Thyroid gland (tissue), 4 donors: ENCODE measurements around the gene SLC38A1. TPM values are rescaled to one million over a fixed set of nuclear protein-coding genes. Genes with fewer than 3 reads are reported as not detected.

Source experiments
- DNase-seq, 2 donors: peaks; one replicate each; pipeline ENCODE4 v3.0.0-alpha.2; 2019
- H3K27ac ChIP-seq, 3 donors: fragments of 200-600 bp; sonication (generic); 1 replicate in 2 of 3; 2 replicates in 1 of 3; pipeline ENCODE4 v1.5.1; 2016 to 2019; ENCODE audit warnings: mild to moderate bottlenecking in 1 of 3, moderate library complexity in 1 of 3
- H3K27me3 ChIP-seq: fragments of 200-600 bp; sonication (generic); one replicate; pipeline ENCODE4 v1.5.1; 2019
- H3K36me3 ChIP-seq, 2 donors: fragments of 200-600 bp; sonication (generic); one replicate each; pipeline ENCODE4 v1.5.1; 2016 to 2019
- H3K4me1 ChIP-seq, 2 donors: fragments of 200-600 bp; sonication (generic); one replicate each; pipeline ENCODE4 v1.5.1; 2017 to 2019
- H3K4me3 ChIP-seq, 3 donors: fragments of 200-600 bp; sonication (generic); replicated peaks in 1 of 3; 1 replicate in 2 of 3; 2 replicates in 1 of 3; pipeline ENCODE4 v1.5.1; 2016; ENCODE audit warnings: mild to moderate bottlenecking in 1 of 3
- H3K9me3 ChIP-seq: fragments of 200-600 bp; sonication (generic); one replicate; pipeline ENCODE4 v1.5.1; 2017
- CTCF ChIP-seq, 6 experiments: fragments of 200-600 bp in 3 of 6; fragments of 450-650 bp in 3 of 6; sonication (generic) in 3 of 6; IDR thresholded peaks; one replicate each; pipeline ENCODE4 v1.5.1; 2016 to 2019; ENCODE audit warnings: antibody characterized with exemption in 6 of 6, mild to moderate bottlenecking in 2 of 6, inconsistent platforms in 1 of 6, moderate library complexity in 1 of 6
- POLR2A ChIP-seq, 2 donors: fragments of 450-650 bp; IDR thresholded peaks; one replicate each; pipeline ENCODE4 v1.6.1; 2017; ENCODE audit warnings: antibody characterized with exemption in 2 of 2, mild to moderate bottlenecking in 2 of 2, moderate library complexity in 1 of 2
- WGBS, 2 donors: methylation state at CpG; one replicate each; pipeline ENCODE4 v1.1.5; 2017; 5-methylcytosine and 5-hydroxymethylcytosine counted together
- intact Hi-C: fragments of 100-400 bp; cut with DNase I; formaldehyde crosslinking; loops from one replicate; pipeline ENCODE4 v1.15.1; 2023
- total RNA-seq, 4 donors: library from RNA; depleted of rRNA; stranded (reverse); fragments of >200 nt; gene quantifications; one replicate each; pipeline ENCODE4 v1.2.3, GENCODE V29; 2016

The SLC38A1 gene
- total RNA-seq, 4 donors from 2014 or later = 101 to 282 (median 120) TPM

- no peaks in the 10 kb centered on the region for H3K27me3 ChIP-seq
- H3K36me3 ChIP-seq = no peaks in the 10 kb centered on the region
- intact Hi-C loops = no loop called here
- no peaks in the 10 kb centered on the region for H3K9me3 ChIP-seq
- no peak for TF ChIP-seq CTCF (IDR thresholded peaks at IDR 0.05)
- no peak for DNase-seq
- H3K4me1 ChIP-seq = peaks cover 0 to 3% of the 10 kb centered on the region in 2 donors
- H3K27ac ChIP-seq = no peak overlapping the region
- H3K4me3 ChIP-seq = no peak overlapping the region
Measured at GRCh38 chr12:46244997-46245396, 23.8 kb downstream of the SLC38A1 start.

GRCh38 chr12:46244273-46244915, 24.4 kb downstream of the SLC38A1 start:
- intact Hi-C loops = no loop called here
- no peak for DNase-seq
- TF ChIP-seq POLR2A (IDR thresholded peaks at IDR 0.05) (no peak), CTCF (IDR thresholded peaks at IDR 0.05) (no peak)
- H3K36me3 ChIP-seq = no peaks in the 10 kb centered on the region
- no peak overlapping the region for H3K27ac ChIP-seq
- no peak overlapping the region for H3K4me3 ChIP-seq
- no peaks in the 10 kb centered on the region for H3K4me1 ChIP-seq
- no peaks in the 10 kb centered on the region for H3K27me3 ChIP-seq
- no peaks in the 10 kb centered on the region for H3K9me3 ChIP-seq
- 98% methylated on average over 1 of the region's 1 CpG for WGBS, 2 donors

GRCh38 chr12:46242569-46242968, 26.3 kb downstream of the SLC38A1 start:
- TF ChIP-seq CTCF (IDR thresholded peaks at IDR 0.05) = no peak
- no peak for TF ChIP-seq POLR2A (IDR thresholded peaks at IDR 0.05)

GRCh38 chr12:46240436-46240835, 28.4 kb downstream of the SLC38A1 start:
- H3K4me3 ChIP-seq = no peak overlapping the region
- WGBS, 2 donors = 96 to 98% methylated on average over 7 of the region's 7 CpGs
- no peak for DNase-seq
- no peaks in the 10 kb centered on the region for H3K36me3 ChIP-seq
- H3K4me1 ChIP-seq = no peaks in the 10 kb centered on the region
- intact Hi-C loops = no loop called here
- no peak overlapping the region for H3K27ac ChIP-seq
- H3K27me3 ChIP-seq = no peaks in the 10 kb centered on the region
- TF ChIP-seq POLR2A (IDR thresholded peaks at IDR 0.05) (no peak), CTCF (IDR thresholded peaks at IDR 0.05) (no peak)
- H3K9me3 ChIP-seq = no peaks in the 10 kb centered on the region

More at GRCh38 chr12:46242569-46242968, 26.3 kb downstream of the SLC38A1 start:
- Histone ChIP-seq H3K9me3 (no peaks in the 10 kb centered on the region), H3K4me1 (no peaks in the 10 kb centered on the region), H3K36me3 (no peaks in the 10 kb centered on the region), H3K4me3 (no peak overlapping the region), H3K27ac (no peak overlapping the region), H3K27me3 (no peaks in the 10 kb centered on the region)
- DNase-seq = no peak
- WGBS, 2 donors = 95 to 99% methylated on average over 2 of the region's 2 CpGs
- intact Hi-C loops = no loop called here

- H3K27me3 ChIP-seq = no peaks in the 10 kb centered on the region
- no peaks in the 10 kb centered on the region for H3K36me3 ChIP-seq
- H3K4me3 ChIP-seq = no peak overlapping the region
- DNase-seq = no peak
- WGBS, 2 donors = 92 to 96% methylated on average over 1 of the region's 1 CpG
- H3K4me1 ChIP-seq = no peaks in the 10 kb centered on the region
- H3K9me3 ChIP-seq = no peaks in the 10 kb centered on the region
- TF ChIP-seq CTCF (IDR thresholded peaks at IDR 0.05) (no peak), POLR2A (IDR thresholded peaks at IDR 0.05) (no peak)
- no peak overlapping the region for H3K27ac ChIP-seq
- intact Hi-C loops = no loop called here
Measured at GRCh38 chr12:46238821-46239220, 30.0 kb downstream of the SLC38A1 start.
